Activated B cell treated with CpG ODN at 0.5 μM for 24 hours (primary cell): ENCODE data around the gene SCO1. TPM values are rescaled to one million over a fixed set of nuclear protein-coding genes. Genes with fewer than 3 reads are reported as not detected.

Experiments used
- ATAC-seq: fragments of 200-7000 bp; cut with Tn5 transposase; one replicate; pipeline ENCODE4 v1.10.0; 2021; ENCODE audit warnings: low read depth, mild to moderate bottlenecking, moderate library complexity
- CTCF ChIA-PET: fragments of 350-600 bp; sonication (Branson Sonifier 250); formaldehyde crosslinking; loops from one replicate; lab custom pipeline; 2021; ENCODE audit warnings: antibody characterized with exemption; lab: Charles Lee
- POLR2A ChIA-PET: fragments of 350-600 bp; sonication (Branson Sonifier 250); formaldehyde crosslinking; loops from one replicate; lab custom pipeline; 2021; ENCODE audit warnings: antibody characterized with exemption; lab: Charles Lee
- DNase-seq: peaks from one replicate; pipeline ENCODE4 v3.0.0; 2022
- H3K27ac Mint-ChIP-seq: one replicate; pipeline ENCODE4 v1.8.0; 2020; ENCODE audit warnings: mixed read lengths
- H3K27me3 Mint-ChIP-seq: one replicate; pipeline ENCODE4 v1.8.0; 2021; ENCODE audit warnings: mixed read lengths
- H3K36me3 Mint-ChIP-seq: one replicate; pipeline ENCODE4 v1.8.0; 2021; ENCODE audit warnings: low read depth, mixed read lengths
- H3K4me1 Mint-ChIP-seq: one replicate; pipeline ENCODE4 v1.8.0; 2021; ENCODE audit warnings: mixed read lengths
- H3K4me3 Mint-ChIP-seq: one replicate; pipeline ENCODE4 v1.8.0; 2020; ENCODE audit warnings: mild to moderate bottlenecking, mixed read lengths
- H3K9me3 Mint-ChIP-seq: one replicate; pipeline ENCODE4 v1.8.0; 2020; ENCODE audit warnings: mixed read lengths
- CTCF ChIP-seq: fragments of 200-600 bp; IDR thresholded peaks from one replicate; pipeline ENCODE4 v1.8.0; 2022; ENCODE audit warnings: antibody characterized with exemption, mild to moderate bottlenecking
- intact Hi-C: fragments of 100-400 bp; cut with micrococcal nuclease; formaldehyde crosslinking; loops from one replicate; pipeline ENCODE4 v1.15.1; 2024
- total RNA-seq: library from RNA; stranded (reverse); gene quantifications from 2 replicates; pipeline ENCODE4 v1.2.3, GENCODE V29; 2022

The SCO1 gene
- total RNA-seq, 1 donor from 2014 or later, result 33.3 TPM

DNA sequence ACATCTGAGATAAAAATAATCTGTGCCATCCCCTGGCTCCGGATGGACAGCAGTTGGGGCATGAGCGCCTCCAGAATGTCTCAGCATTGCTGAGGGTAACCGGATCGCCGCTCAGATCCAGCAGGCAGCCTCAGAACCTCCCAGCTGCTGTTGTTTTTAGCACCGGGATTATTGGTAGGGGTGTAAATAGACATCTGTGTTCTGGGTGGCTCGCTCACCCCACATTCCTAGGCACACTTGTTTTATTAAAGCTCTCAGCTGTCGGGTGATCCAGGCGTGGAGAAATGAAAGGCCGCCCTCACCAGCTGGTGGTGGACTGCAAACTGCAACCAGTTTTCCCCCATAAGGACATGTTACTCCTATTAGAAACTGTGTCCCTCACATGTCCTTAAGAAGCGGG, 72.4 kb downstream of the SCO1 start:
- no peak for TF ChIP-seq CTCF
- no peak for DNase-seq
- no peak overlapping the region for H3K27ac Mint-ChIP-seq
- CTCF ChIA-PET, result no interaction called here
- H3K36me3 Mint-ChIP-seq, result peaks cover 13% of the 10 kb centered on the region
- ATAC-seq, result no peak
- H3K4me1 Mint-ChIP-seq, result peaks cover 6% of the 10 kb centered on the region
- no peak overlapping the region for H3K4me3 Mint-ChIP-seq
- H3K27me3 Mint-ChIP-seq, result no peaks in the 10 kb centered on the region
- H3K9me3 Mint-ChIP-seq, result no peaks in the 10 kb centered on the region
- intact Hi-C loops, result no loop called here
- POLR2A ChIA-PET, result interaction anchor here (0.8 kb wide), 1 partner anchor 309 kb away, joined by 3 read pairs; no protein-coding TSS in a partner anchor

DNA sequence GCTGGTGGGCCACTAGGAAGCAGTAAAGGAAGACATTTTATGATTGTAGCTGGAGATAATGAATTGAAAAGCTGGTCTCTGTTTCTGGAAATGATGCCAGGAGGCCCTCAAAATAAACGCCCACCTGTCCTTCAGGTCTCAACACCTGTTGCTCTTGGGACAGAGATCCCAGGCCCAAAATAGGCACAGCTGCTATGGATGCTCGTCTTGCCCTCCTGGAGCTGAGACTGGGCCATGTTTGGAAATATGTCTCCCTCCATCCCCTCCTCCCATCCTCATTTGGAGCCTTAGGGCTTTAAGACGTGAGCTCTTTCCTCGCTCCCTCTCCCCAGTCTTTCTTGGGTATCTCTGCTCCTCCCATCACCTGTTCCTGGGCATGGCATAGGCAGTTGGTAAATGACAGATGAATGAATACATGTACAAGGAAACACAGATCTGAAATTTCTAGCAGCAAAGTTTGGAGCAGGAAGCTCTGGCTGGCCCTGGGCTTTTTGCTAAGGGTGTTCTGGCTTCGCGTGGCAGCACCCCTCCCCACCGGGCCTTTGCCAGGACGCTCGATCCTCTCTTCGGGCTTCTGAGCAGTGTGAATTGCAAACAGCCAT, 73.5 kb downstream of the SCO1 start:
- ChIA-PET CTCF (interaction anchor here (0.8 to 1.2 kb wide), 2 partner anchors 11 to 13 kb away, joined by 3 read pairs; no protein-coding TSS in a partner anchor), POLR2A (no interaction called here)
- Mint-ChIP-seq H3K9me3 (no peaks in the 10 kb centered on the region), H3K4me1 (peaks cover 6% of the 10 kb centered on the region), H3K4me3 (no peak overlapping the region), H3K27me3 (no peaks in the 10 kb centered on the region), H3K36me3 (peaks cover 4% of the 10 kb centered on the region), H3K27ac (no peak overlapping the region)
- ATAC-seq (no peak), DNase-seq (no peak)
- intact Hi-C loops, result no loop called here
- no peak for TF ChIP-seq CTCF

DNA sequence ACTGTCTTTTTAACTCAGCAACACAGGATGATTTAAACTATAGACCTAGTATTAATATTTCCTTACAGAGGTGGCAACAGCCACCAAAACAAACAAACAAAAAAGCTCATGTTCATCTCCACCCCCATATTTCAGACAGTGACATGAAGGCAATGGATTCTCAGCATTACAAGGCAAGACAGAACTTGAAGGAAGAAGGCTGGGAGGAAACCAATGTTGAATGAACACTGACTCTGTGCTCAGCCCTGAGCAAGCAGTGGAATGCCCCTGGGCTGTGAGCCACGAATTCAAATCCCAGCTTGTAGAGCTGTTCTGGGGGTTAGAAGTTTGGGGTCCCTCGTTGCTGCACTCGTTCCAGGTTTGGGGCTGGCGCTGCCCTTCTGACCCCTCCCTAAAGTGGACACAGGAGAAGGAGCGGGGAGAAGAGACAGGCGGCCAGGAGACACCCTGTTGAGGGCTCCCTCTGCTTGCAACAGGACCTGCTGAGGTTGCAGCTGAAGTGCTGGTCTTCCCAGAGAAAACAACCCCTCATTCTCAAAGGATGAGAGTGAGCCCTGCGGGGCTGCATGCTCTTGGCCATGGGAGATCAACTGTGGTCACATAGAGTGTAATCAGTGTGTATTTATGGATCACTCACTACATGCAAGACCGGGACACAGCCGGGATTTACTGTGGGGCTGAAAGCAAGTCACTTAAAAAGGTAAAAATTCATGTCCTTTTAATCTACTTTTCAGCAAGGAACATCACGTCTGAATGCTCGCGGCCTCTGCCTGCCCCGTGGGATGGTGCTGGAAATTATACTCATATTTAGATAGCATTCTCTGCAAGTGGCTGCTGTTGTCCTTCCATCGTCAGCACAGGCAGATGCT, 74.5 kb downstream of the SCO1 start:
- POLR2A ChIA-PET, result no interaction called here

More for the DNA sequence above, 74.5 kb downstream of the SCO1 start:
- no peak overlapping the region for H3K4me3 Mint-ChIP-seq
- no peak for TF ChIP-seq CTCF
- DNase-seq (no peak), ATAC-seq (no peak)
- no peak overlapping the region for H3K27ac Mint-ChIP-seq
- no peaks in the 10 kb centered on the region for H3K36me3 Mint-ChIP-seq
- intact Hi-C loops, result no loop called here
- H3K9me3 Mint-ChIP-seq, result no peaks in the 10 kb centered on the region
- peaks cover 4% of the 10 kb centered on the region for H3K27me3 Mint-ChIP-seq
- CTCF ChIA-PET, result interaction anchor here (0.6 to 1.2 kb wide), 2 partner anchors 12 to 698 kb away, joined by 3 read pairs; no protein-coding TSS in a partner anchor
- peaks cover 6% of the 10 kb centered on the region for H3K4me1 Mint-ChIP-seq

Other genes starting within 250 kb of the SCO1 start
- gene MYH4, start 228.0 kb downstream of the SCO1 start, total RNA-seq, result not detected in 2 replicates
- gene MYH1, start 179.0 kb downstream of the SCO1 start, total RNA-seq, result not detected in 2 replicates
- gene MYH2, start 147.9 kb downstream of the SCO1 start, total RNA-seq, result not detected in 2 replicates
- gene MYH3, start 40.2 kb downstream of the SCO1 start, total RNA-seq, result 5.8 and 5.9 TPM in 2 replicates
- gene ADPRM, start 61 bp upstream of the SCO1 start, total RNA-seq, result 14.1 and 14.8 TPM in 2 replicates
- 1.6 and 2.4 TPM in 2 replicates for gene TMEM220, start 32.5 kb upstream of the SCO1 start, total RNA-seq
- not detected in 2 replicates for gene TMEM238L, start 106.6 kb upstream of the SCO1 start, total RNA-seq
- gene PIRT, start 140.6 kb upstream of the SCO1 start, total RNA-seq, result not detected in 2 replicates